Right lobe of liver (tissue), 6 donors: Measurements from ENCODE around the gene TBL2. TPM values are rescaled to one million over a fixed set of nuclear protein-coding genes. Genes with fewer than 3 reads are reported as not detected.
"Not testable (repeated sequence)": the region's sequence is repeated elsewhere in the genome, so short reads cannot be mapped to it uniquely, and the experiment has no call there.

Experiments used
- ATAC-seq, 4 donors: fragments of 200-7000 bp; cut with Tn5 transposase; one replicate each; pipeline ENCODE4 v1.9.1; 2020; ENCODE audit warnings: mild to moderate bottlenecking in 4 of 4, moderate library complexity in 4 of 4
- DNase-seq, 3 donors: peaks; one replicate each; pipeline ENCODE4 v3.0.0-alpha.2; 2020
- H3K27ac ChIP-seq, 3 donors: fragments of 200-600 bp; one replicate each; pipeline ENCODE4 v1.8.0; 2022
- H3K27me3 ChIP-seq, 2 donors: fragments of 200-600 bp; one replicate each; pipeline ENCODE4 v1.8.0; 2022
- H3K36me3 ChIP-seq, 4 donors: fragments of 200-600 bp; sonication (generic) in 1 of 4; one replicate each; pipeline versions ENCODE4 v1.5.1 to v1.8.0; 2017 to 2022; ENCODE audit warnings: control low read depth in 1 of 4
- H3K4me1 ChIP-seq, 4 donors: fragments of 200-600 bp; sonication (generic) in 1 of 4; one replicate each; pipeline versions ENCODE4 v1.5.1 to v1.8.0; 2017 to 2022; ENCODE audit warnings: control low read depth in 1 of 4
- H3K4me3 ChIP-seq, 3 donors: fragments of 200-600 bp; one replicate each; pipeline ENCODE4 v1.8.0; 2022
- H3K9me3 ChIP-seq, 4 donors: fragments of 200-600 bp; sonication (generic) in 1 of 4; one replicate each; pipeline versions ENCODE4 v1.5.1 to v1.8.0; 2017 to 2022; ENCODE audit warnings: control low read depth in 1 of 4
- CTCF ChIP-seq, 4 donors: fragments of 200-600 bp in 3 of 4; fragments of 450-650 bp in 1 of 4; IDR thresholded peaks; one replicate each; pipeline versions ENCODE4 v1.5.1 to v1.8.0; 2016 to 2022; ENCODE audit warnings: antibody characterized with exemption in 4 of 4, mild to moderate bottlenecking in 2 of 4
- POLR2A ChIP-seq: fragments of 450-650 bp; IDR thresholded peaks from one replicate; pipeline ENCODE4 v1.6.1; 2017; ENCODE audit warnings: antibody characterized with exemption, mild to moderate bottlenecking
- WGBS: methylation state at CpG from one replicate; pipeline ENCODE4 v1.1.6; 2018; ENCODE audit warnings: low coverage, low lambda C conversion rate; ENCODE audit not compliant: insufficient coverage; ENCODE audit errors: missing lambda C conversion rate; 5-methylcytosine and 5-hydroxymethylcytosine counted together
- intact Hi-C, 2 donors: fragments of 100-400 bp; cut with DNase I; formaldehyde crosslinking; loops; one replicate each; pipeline versions ENCODE4 v1.11.2 to v1.14.1; 2022
- total RNA-seq, 6 experiments: library from RNA; depleted of rRNA in 2 of 6; stranded (reverse); fragments of >200 nt in 2 of 6; fragmentation: NEBNext Ultra II Directional in 3 of 6; extraction: Animal tissue kit (Norgen Biotek cat#: 25700) in 3 of 6; gene quantifications; one replicate each; pipeline versions ENCODE4 v1.1.0 to v1.2.4, GENCODE V29; 2016 to 2023
- donor health status: DM: no; HTN: yes; CAD: no.
- donor health status: DM: no; HTN: no; CAD: no.
- donor health status: DM: no; HTN: no; CAD: no.
- donor health status: DM: no; HTN: yes; CAD: no.
- donor health status: DM: no; HTN: yes; CAD: no.

Gene TBL2
- total RNA-seq, 6 experiments from 2014 or later, result 12.3 to 31.1 (median 16.6) TPM

- TF ChIP-seq CTCF (IDR thresholded peaks at IDR 0.05) (no peak), POLR2A (no peak)
- H3K27ac ChIP-seq, result no peak overlapping the region
- no peak for DNase-seq
Measured at GRCh38 chr7:73526896-73527821, 51.2 kb downstream of the TBL2 start.

GRCh38 chr7:73526158-73526494 lies 52.3 kb downstream of the TBL2 start:
- H3K9me3 ChIP-seq, ATAC-seq, H3K36me3 ChIP-seq, intact Hi-C loops, H3K27me3 ChIP-seq, H3K4me3 ChIP-seq, DNase-seq, H3K27ac ChIP-seq, H3K4me1 ChIP-seq: not testable (repeated sequence)
- WGBS, result 36% methylated on average over 1 of the region's 1 CpG

More at GRCh38 chr7:73526896-73527821, 51.2 kb downstream of the TBL2 start:
- 58% methylated on average over 5 of the region's 8 CpGs for WGBS
- Histone ChIP-seq H3K27me3 (no peaks in the 10 kb centered on the region), H3K9me3 (no peaks in the 10 kb centered on the region), H3K4me1 (peaks cover 0 to 7% (median 0%) of the 10 kb centered on the region in 4 donors), H3K4me3 (no peak overlapping the region), H3K36me3 (no peaks in the 10 kb centered on the region)
- ATAC-seq, result no peak
- intact Hi-C loops, result no loop called here

- peak; percentile 97 to 99 (median 98) for ATAC-seq
- TF ChIP-seq POLR2A, result peak; percentile 77
- TF ChIP-seq CTCF (IDR thresholded peaks at IDR 0.05), result peak in 3 of 4 donors; percentile 13 to 23 (median 18)
- WGBS, result 0% methylated on average over 25 of the region's 71 CpGs
- Histone ChIP-seq H3K4me3 (peak within 1 kb of the TSS; percentile 88 to 96 (median 95)), H3K27ac (peak within 1 kb of the TSS; percentile 84 to 87 (median 84)), H3K36me3 (peaks cover 0 to 4% (median 0%) of the 10 kb centered on the region in 4 donors), H3K9me3 (no peaks in the 10 kb centered on the region), H3K27me3 (no peaks in the 10 kb centered on the region), H3K4me1 (peaks cover 0 to 34% (median 13%) of the 10 kb centered on the region in 4 donors)
- DNase-seq, result peak; percentile 98 to 99 (median 99)
- intact Hi-C loops, result loop anchor here (5.0 kb wide), 1 partner anchor 35 kb away; the partner anchor contains the start of gene BCL7B (in 2 of the 2)
Measured at GRCh38 chr7:73522105-73522872, 56.1 kb downstream of the TBL2 start, which contains the start of gene BAZ1B. TSS of gene BAZ1B (minus strand) at chr7:73522293. CDS start at chr7:73521933, 360 bp downstream.

GRCh38 chr7:73521636-73522104 lies 56.7 kb downstream of the TBL2 start:
- Histone ChIP-seq H3K4me3 (peak overlapping the region; percentile 88 to 96 (median 95)), H3K4me1 (peaks cover 0 to 34% (median 13%) of the 10 kb centered on the region in 4 donors), H3K9me3 (no peaks in the 10 kb centered on the region), H3K27ac (peak overlapping the region; percentile 84 to 87 (median 84)), H3K27me3 (no peaks in the 10 kb centered on the region), H3K36me3 (peaks cover 0 to 10% (median 2%) of the 10 kb centered on the region in 4 donors)
- 0% methylated on average over 22 of the region's 62 CpGs for WGBS
- no peak for TF ChIP-seq CTCF (IDR thresholded peaks at IDR 0.05)
- TF ChIP-seq POLR2A, result no peak
- intact Hi-C loops, result loop anchor here (5.0 kb wide), 1 partner anchor 36 kb away; the partner anchor contains the start of gene BCL7B (in 2 of the 2)
- DNase-seq, result peak in 2 of 3 donors; percentile 77 to 80
- ATAC-seq, result peak; percentile 63 to 84 (median 74)
